ENCODE data around the gene EPHB2. TPM values are rescaled to one million over a fixed set of nuclear protein-coding genes. Genes with fewer than 3 reads are reported as not detected.

The EPHB2 gene
- polyA plus RNA-seq, 2 of the 4 experiments (the other 2 are of a cell fraction) = 13.0 to 35.3 TPM

DNA sequence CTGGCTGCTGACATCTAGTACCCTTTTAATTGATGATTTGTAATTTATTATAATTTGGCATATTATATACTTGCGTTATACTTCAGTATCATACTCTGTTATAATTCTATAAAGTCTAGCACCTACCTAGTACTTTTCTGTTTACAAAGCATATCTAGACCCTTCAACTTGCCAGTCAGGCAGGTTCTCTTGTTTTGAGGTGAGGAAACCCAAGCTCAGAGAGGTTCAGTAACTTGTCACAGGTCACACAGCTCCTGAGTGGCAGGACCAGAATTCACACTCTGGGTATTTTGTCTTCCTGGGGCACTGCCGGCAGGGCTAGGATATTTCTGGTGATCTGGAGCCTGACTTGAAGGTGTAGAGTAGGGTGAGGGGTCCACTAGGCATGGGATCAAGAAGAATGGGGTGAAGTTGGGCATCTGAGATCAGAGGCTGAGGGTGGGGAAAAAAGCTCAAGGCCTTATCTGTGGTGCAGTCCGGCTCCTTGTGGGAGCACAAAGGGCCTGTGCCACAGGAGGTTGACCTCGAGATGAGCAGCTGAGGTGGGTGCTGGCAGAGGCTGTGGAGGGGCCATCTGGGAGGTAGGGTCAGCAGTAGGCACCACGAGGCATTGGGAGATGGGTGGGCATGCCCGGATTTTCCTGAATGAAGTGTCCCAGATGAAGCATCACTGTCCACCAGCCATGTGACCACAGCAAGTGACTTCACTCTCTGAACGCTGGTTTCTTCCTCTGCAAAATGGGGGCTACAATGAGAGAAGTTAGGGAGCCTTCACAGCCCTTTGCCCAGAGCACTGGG lies 102.6 kb downstream of the EPHB2 start:
- CTCF ChIA-PET = interaction anchor here (1.5 to 2.4 kb wide), 2 partner anchors 108 to 1596 kb away, joined by 3 to 6 read pairs; no protein-coding TSS in a partner anchor
- ATAC-seq (no peak), DNase-seq (ENCODE audit: low read depth in 1 of 2, low spot score in 1 of 2) (no peak), FAIRE-seq (no peak)
- no peak for TF ChIP-seq RFX5 (IDR thresholded peaks at IDR 0.05)
- no peak for TF ChIP-seq PBX3 (IDR thresholded peaks at IDR 0.05)
- TF ChIP-seq ZFP36 (IDR thresholded peaks at IDR 0.05; ENCODE audit: borderline replicate concordance, partially characterized antibody) = peak; percentile 35
- no peak for TF ChIP-seq POLR2A (IDR thresholded peaks at IDR 0.05; ENCODE audit: low read length)
- POLR2A ChIA-PET = no interaction called here
- H3K4me2 ChIP-seq = no peak overlapping the region
- WGBS (ENCODE audit: missing lambda C conversion rate) = 87% methylated on average over 7 of the region's 7 CpGs
- H3K27ac ChIP-seq = no peak overlapping the region
- H3K9me3 ChIP-seq = no peaks in the 10 kb centered on the region
- H3K4me1 ChIP-seq = peaks cover 4% of the 10 kb centered on the region; the same call in 2 of the 3 replicates
- no peak overlapping the region for H3K4me3 ChIP-seq

DNA sequence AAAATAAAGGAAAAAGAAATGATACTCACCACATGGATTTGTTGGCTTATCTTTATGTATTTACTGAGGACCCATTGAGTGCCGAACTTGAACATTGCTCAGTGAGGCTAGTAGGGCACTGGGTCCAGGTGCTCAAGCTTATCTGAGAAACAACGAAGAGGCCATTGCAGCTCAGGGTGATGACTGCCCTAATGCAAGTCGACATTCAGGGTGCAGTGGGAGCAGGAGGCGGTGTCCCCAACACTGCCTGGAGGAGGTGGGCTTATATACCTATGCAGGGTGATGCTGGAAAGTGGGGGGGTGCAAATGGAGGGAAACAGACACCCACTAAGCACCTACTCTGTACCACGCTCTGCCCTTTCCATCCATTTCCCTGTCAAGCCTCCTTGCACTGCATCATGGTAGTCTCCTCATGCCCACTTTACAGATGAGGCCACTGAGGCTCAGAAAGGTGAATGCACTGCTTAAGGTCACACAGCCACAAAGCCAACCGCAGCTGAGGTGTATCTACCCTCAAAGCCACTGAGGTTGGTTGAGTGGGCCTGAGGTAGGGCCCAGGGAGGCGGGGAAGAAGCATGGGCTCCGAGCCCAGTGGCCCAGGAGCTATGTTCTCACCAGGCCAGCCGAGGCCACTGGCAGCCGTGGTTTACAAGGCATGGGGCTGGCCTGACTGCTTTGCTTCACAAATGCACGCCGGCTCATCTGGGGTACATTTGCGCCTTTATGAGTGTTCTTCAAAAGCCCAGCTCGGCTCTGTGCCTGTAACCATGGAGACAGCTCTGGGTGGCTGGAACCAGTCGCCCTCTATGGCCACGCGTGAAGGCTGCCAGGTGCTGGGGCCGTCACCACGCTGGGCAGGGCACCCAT lies 103.8 kb downstream of the EPHB2 start:
- CTCF ChIA-PET = interaction anchor here (0.7 to 1.0 kb wide), 2 partner anchors 8 to 74 kb away, joined by 3 read pairs; no protein-coding TSS in a partner anchor
- TF ChIP-seq EP300 (IDR thresholded peaks at IDR 0.05) (no peak), ZC3H11A (IDR thresholded peaks at IDR 0.05) (no peak), HDAC2 (IDR thresholded peaks at IDR 0.05) (no peak), EHMT2 (IDR thresholded peaks at IDR 0.05; ENCODE audit: low read depth) (no peak), NR3C1 (IDR thresholded peaks at IDR 0.05) (no peak), JUNB (IDR thresholded peaks at IDR 0.05) (no peak), PBX3 (IDR thresholded peaks at IDR 0.05) (no peak), GATA3 (IDR thresholded peaks at IDR 0.05; ENCODE audit: borderline replicate concordance) (no peak), RNF2 (IDR thresholded peaks at IDR 0.05; ENCODE audit: borderline replicate concordance, low read depth) (no peak), KDM5A (IDR thresholded peaks at IDR 0.05) (no peak), SREBF2 (IDR thresholded peaks at IDR 0.05) (no peak), JUN (IDR thresholded peaks at IDR 0.05) (no peak), FOSB (CRISPR knock-in tag; IDR thresholded peaks at IDR 0.05) (no peak), E2F6 (IDR thresholded peaks at IDR 0.05; ENCODE audit: borderline replicate concordance, low read depth) (no peak), ZFP36 (IDR thresholded peaks at IDR 0.05; ENCODE audit: borderline replicate concordance, partially characterized antibody) (no peak)

GRCh38 chr1:22815043-22815365 lies 104.4 kb downstream of the EPHB2 start:
- Histone ChIP-seq H3K4me1 (peaks cover 7% of the 10 kb centered on the region; the same call in 2 of the 3 replicates), H3K4me2 (no peak overlapping the region), H3K9me3 (no peaks in the 10 kb centered on the region), H3K4me3 (no peak overlapping the region), H3K27ac (no peak overlapping the region)
- CTCF ChIA-PET = interaction anchor here (1.0 kb wide), 1 partner anchor 74 kb away, joined by 3 read pairs; no protein-coding TSS in a partner anchor
- POLR2A ChIA-PET = no interaction called here
- no peak for DNase-seq (ENCODE audit: low read depth in 1 of 2, low spot score in 1 of 2)
- FAIRE-seq = no peak
- no peak for TF ChIP-seq SMC3 (IDR thresholded peaks at IDR 0.05)
- TF ChIP-seq MAX (IDR thresholded peaks at IDR 0.05) = no peak
- 96% methylated on average over 4 of the region's 5 CpGs for WGBS (ENCODE audit: missing lambda C conversion rate)
- ATAC-seq = no peak

More for the DNA sequence above, 103.8 kb downstream of the EPHB2 start:
- no peak; a peak in 1 of 6 replicates for ATAC-seq
- no peaks in the 10 kb centered on the region for H3K9me3 ChIP-seq
- peaks cover 7% of the 10 kb centered on the region; the same call in 2 of the 3 replicates for H3K4me1 ChIP-seq
- FAIRE-seq = no peak
- H3K4me2 ChIP-seq = no peak overlapping the region
- no peak for DNase-seq (ENCODE audit: low read depth in 1 of 2, low spot score in 1 of 2)
- H3K4me3 ChIP-seq = no peak overlapping the region
- H3K27ac ChIP-seq = no peak overlapping the region
- 82% methylated on average over 17 of the region's 19 CpGs for WGBS (ENCODE audit: missing lambda C conversion rate)
- POLR2A ChIA-PET = no interaction called here
